HepG2 (cell line): ENCODE measurements around the gene MYL6. TPM values are rescaled to one million over a fixed set of nuclear protein-coding genes. Genes with fewer than 3 reads are reported as not detected.

Source experiments
- ATF1 ChIP-seq: IDR thresholded peaks from 2 replicates; pipeline ENCODE4 v1.6.1; 2016; ENCODE audit warnings: mild to moderate bottlenecking, control low read depth
- EED ChIP-seq: sonication (generic); formaldehyde crosslinking; IDR thresholded peaks from 2 replicates; pipeline ENCODE4 v1.5.0; 2020; ENCODE audit warnings: mild to moderate bottlenecking, missing genetic modification reagents
- KDM2A ChIP-seq: sonication (generic); formaldehyde crosslinking; IDR thresholded peaks from 2 replicates; pipeline ENCODE4 v1.4.0; 2020; ENCODE audit warnings: low read depth, missing genetic modification reagents, borderline replicate concordance
- MAFG ChIP-seq: sonication (generic); formaldehyde crosslinking; IDR thresholded peaks from 2 replicates; pipeline ENCODE4 v1.5.1; 2020; ENCODE audit warnings: mild to moderate bottlenecking, missing genetic modification reagents
- NR2F6 ChIP-seq, 2 experiments: IDR thresholded peaks; 2 replicates each; pipeline ENCODE4 v1.6.1; 2016; ENCODE audit warnings: antibody characterized with exemption in 1 of 2, mild to moderate bottlenecking in 1 of 2
- POLR2AphosphoS5 ChIP-seq: IDR thresholded peaks from 2 replicates; pipeline ENCODE4 v1.6.1; 2012; ENCODE audit warnings: low read depth, low read length
- RXRB ChIP-seq: IDR thresholded peaks from 2 replicates; pipeline ENCODE4 v1.6.1; 2016; ENCODE audit warnings: borderline replicate concordance, missing genetic modification reagents, missing compliant biosample characterization
- SALL1 ChIP-seq: sonication (generic); formaldehyde crosslinking; IDR thresholded peaks from 2 replicates; pipeline ENCODE4 v1.8.0; 2022; ENCODE audit warnings: mild to moderate bottlenecking, missing genetic modification reagents
- SNRNP70 ChIP-seq: fragments of 200-400 bp; formaldehyde crosslinking; IDR thresholded peaks from 2 replicates; pipeline ENCODE4 v1.6.1; 2017; ENCODE audit warnings: mild to moderate bottlenecking, low read depth, low read length, moderate library complexity
- SP1 ChIP-seq, 2 experiments: fragments of 450-650 bp in 1 of 2; sonication (generic) in 1 of 2; formaldehyde crosslinking in 1 of 2; IDR thresholded peaks; 2 replicates each; pipeline versions ENCODE4 v1.4.0 to v1.6.1; 2016 to 2020; ENCODE audit warnings: missing genetic modification reagents in 1 of 2
- ZNF251 ChIP-seq: sonication (generic); formaldehyde crosslinking; IDR thresholded peaks from 2 replicates; pipeline ENCODE4 v1.9.0; 2021; ENCODE audit warnings: mild to moderate bottlenecking, missing genetic modification reagents
- ZNF317 ChIP-seq: sonication (generic); formaldehyde crosslinking; IDR thresholded peaks from 2 replicates; pipeline ENCODE4 v1.5.0; 2020; ENCODE audit warnings: mild to moderate bottlenecking, missing genetic modification reagents
- ZNF33B ChIP-seq: sonication (generic); formaldehyde crosslinking; IDR thresholded peaks from 2 replicates; pipeline ENCODE4 v1.5.1; 2020; ENCODE audit warnings: mild to moderate bottlenecking, missing genetic modification reagents
- ZNF709 ChIP-seq: sonication (generic); formaldehyde crosslinking; IDR thresholded peaks from 2 replicates; pipeline ENCODE4 v1.5.0; 2020; ENCODE audit warnings: mild to moderate bottlenecking, missing genetic modification reagents
- polyA plus RNA-seq, 8 experiments: library from polyadenylated mRNA; depleted of rRNA in 3 of 8; stranded (reverse) in 7 of 8; unstranded in 1 of 8; fragments of >200 nt; fragmentation: Illumina TruSeq in 4 of 8; extraction: Trizol in 4 of 8; gene quantifications; 2 replicates each; pipeline versions ENCODE4 v1.2.1 to v1.2.3, GENCODE V29; 2011 to 2016; ENCODE audit warnings: low read depth in 4 of 8, missing spikeins in 1 of 8, mixed read lengths in 1 of 8; ENCODE audit not compliant: insufficient read depth in 1 of 8
- total RNA-seq, 5 experiments: library from RNA; depleted of rRNA; stranded (reverse); fragments of >200 nt; fragmentation: Illumina TruSeq; extraction: Trizol; gene quantifications; 2 replicates each; pipeline ENCODE4 v1.2.3, GENCODE V29; 2016; ENCODE audit warnings: low read depth in 1 of 5
- TF ChIP-seq, protein P1 (sequence below): IDR thresholded peaks from 2 replicates; pipeline ENCODE4 v1.6.1; 2016; ENCODE audit warnings: missing compliant biosample characterization, missing genetic modification reagents, borderline replicate concordance
- TF ChIP-seq, protein P2 (sequence below): sonication (generic); formaldehyde crosslinking; IDR thresholded peaks from 2 replicates; pipeline ENCODE4 v1.8.0; 2022; ENCODE audit warnings: missing genetic modification reagents, low read depth, mild to moderate bottlenecking, borderline replicate concordance
- TF ChIP-seq, protein P3 (sequence below): sonication (generic); formaldehyde crosslinking; IDR thresholded peaks from 2 replicates; pipeline ENCODE4 v1.8.0; 2022; ENCODE audit warnings: low read depth, missing genetic modification reagents
- TF ChIP-seq, protein P4 (sequence below): sonication (generic); formaldehyde crosslinking; IDR thresholded peaks from 2 replicates; pipeline ENCODE4 v1.4.0; 2020; ENCODE audit warnings: missing genetic modification reagents, low read depth, mild to moderate bottlenecking, borderline replicate concordance
- TF ChIP-seq, protein P5 (sequence below): sonication (generic); formaldehyde crosslinking; IDR thresholded peaks from 2 replicates; pipeline ENCODE4 v1.8.1; 2023; ENCODE audit warnings: mild to moderate bottlenecking, missing genetic modification reagents, borderline replicate concordance
- TF ChIP-seq, protein P6 (sequence below): conservative IDR thresholded peaks from 2 replicates; pipeline ENCODE4 v1.6.1; 2018; ENCODE audit warnings: missing genetic modification reagents
- TF ChIP-seq, protein P7 (sequence below): sonication (generic); formaldehyde crosslinking; IDR thresholded peaks from 2 replicates; pipeline ENCODE4 v1.4.0; 2020; ENCODE audit warnings: missing genetic modification reagents

The MYL6 gene
- total and polyA plus RNA-seq, 2 of the 13 experiments (the other 11 are each of a cell fraction or from before 2014, with no cell fraction given), result 1,127 to 1,192 TPM

DNA sequence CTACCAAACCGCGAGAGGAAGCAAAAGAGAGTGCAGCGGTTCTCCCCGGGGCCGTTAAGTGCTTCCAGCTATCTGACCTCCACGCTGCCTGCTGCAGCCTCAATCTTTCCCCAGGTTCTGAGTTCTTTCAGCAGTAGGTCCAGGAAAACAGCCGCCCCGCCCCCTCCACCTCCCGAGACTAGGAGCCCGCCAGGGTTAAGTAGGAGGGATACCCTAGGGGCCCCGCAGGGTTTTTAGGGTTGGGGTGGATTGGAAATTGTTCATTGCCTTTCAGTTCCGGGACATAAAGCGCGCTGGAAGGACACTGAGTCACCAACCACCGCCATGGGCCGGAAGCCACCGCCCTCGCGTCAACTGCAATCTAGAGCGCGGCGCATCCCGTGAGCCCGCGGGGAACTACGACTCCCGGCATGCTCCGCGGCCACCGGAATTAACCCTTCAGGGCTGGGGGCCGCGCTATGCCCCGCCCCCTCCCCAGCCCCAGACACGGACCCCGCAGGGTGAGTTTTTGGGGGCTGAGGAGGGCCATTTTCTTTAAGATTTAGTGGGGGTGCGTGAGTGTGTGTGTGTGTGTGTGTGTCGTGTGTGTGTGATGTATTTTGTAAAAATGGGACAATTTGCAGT is 5.9 kb upstream of the MYL6 start, which contains the start of gene MYL6B (continued):
- TF ChIP-seq, protein P1, sequence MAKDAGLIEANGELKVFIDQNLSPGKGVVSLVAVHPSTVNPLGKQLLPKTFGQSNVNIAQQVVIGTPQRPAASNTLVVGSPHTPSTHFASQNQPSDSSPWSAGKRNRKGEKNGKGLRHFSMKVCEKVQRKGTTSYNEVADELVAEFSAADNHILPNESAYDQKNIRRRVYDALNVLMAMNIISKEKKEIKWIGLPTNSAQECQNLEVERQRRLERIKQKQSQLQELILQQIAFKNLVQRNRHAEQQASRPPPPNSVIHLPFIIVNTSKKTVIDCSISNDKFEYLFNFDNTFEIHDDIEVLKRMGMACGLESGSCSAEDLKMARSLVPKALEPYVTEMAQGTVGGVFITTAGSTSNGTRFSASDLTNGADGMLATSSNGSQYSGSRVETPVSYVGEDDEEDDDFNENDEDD (CRISPR knock-in tag), result peak; percentile 61; the same call in 1 of the 2 replicates
- TF ChIP-seq ZNF33B (CRISPR knock-in tag) (no peak), SALL1 (CRISPR knock-in tag) (peak; percentile 69), SNRNP70 (no peak), ZNF251 (CRISPR knock-in tag) (no peak), MAFG (no peak), RXRB (peak; percentile 45), ZNF317 (CRISPR knock-in tag) (0 out of 2 replicates have a peak, but pooled peaks have one; percentile 1), ZNF709 (CRISPR knock-in tag) (no peak), KDM2A (CRISPR knock-in tag) (peak; percentile 80), NR2F6 (IDR thresholded peaks at IDR 0.05) (no peak), NR2F6 (CRISPR knock-in tag; IDR thresholded peaks at IDR 0.05) (peak; percentile 28; the same call in 1 of the 2 replicates), POLR2AphosphoS5 (peak; percentile 82; the same call in 1 of the 2 replicates), ATF1 (CRISPR knock-in tag) (peak; percentile 56; the same call in 1 of the 2 replicates), EED (no peak), SP1 (IDR thresholded peaks at IDR 0.05) (no peak), SP1 (CRISPR knock-in tag; IDR thresholded peaks at IDR 0.05) (peak; percentile 81)
- TF ChIP-seq, protein P2, sequence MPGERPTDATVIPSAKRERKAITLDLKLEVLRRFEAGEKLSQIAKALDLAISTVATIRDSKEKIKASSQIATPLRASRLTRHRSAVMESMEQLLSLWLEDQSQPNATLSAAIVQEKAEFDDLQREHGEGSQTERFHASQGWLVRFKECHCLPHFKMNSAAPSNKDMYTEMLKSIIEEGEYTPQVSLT (CRISPR knock-in tag), result no peak
- TF ChIP-seq, protein P3, sequence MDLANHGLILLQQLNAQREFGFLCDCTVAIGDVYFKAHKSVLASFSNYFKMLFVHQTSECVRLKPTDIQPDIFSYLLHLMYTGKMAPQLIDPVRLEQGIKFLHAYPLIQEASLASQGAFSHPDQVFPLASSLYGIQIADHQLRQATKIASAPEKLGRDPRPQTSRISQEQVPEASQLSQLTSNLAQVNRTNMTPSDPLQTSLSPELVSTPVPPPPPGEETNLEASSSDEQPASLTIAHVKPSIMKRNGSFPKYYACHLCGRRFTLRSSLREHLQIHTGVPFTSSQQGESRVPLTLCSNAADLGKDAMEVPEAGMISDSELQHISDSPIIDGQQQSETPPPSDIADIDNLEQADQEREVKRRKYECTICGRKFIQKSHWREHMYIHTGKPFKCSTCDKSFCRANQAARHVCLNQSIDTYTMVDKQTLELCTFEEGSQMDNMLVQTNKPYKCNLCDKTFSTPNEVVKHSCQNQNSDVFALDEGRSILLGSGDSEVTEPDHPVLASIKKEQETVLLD (CRISPR knock-in tag), result no peak
- TF ChIP-seq, protein P4, sequence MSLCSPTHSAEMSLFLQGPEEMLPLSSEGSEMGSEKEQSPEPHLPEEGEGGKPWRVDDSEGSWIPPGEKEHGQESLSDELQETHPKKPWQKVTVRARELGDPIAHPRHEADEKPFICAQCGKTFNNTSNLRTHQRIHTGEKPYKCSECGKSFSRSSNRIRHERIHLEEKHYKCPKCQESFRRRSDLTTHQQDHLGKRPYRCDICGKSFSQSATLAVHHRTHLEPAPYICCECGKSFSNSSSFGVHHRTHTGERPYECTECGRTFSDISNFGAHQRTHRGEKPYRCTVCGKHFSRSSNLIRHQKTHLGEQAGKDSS (CRISPR knock-in tag), result no peak
- TF ChIP-seq, protein P5, sequence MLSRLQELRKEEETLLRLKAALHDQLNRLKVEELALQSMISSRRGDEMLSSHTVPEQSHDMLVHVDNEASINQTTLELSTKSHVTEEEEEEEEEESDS (CRISPR knock-in tag), result no peak
- TF ChIP-seq, protein P6, sequence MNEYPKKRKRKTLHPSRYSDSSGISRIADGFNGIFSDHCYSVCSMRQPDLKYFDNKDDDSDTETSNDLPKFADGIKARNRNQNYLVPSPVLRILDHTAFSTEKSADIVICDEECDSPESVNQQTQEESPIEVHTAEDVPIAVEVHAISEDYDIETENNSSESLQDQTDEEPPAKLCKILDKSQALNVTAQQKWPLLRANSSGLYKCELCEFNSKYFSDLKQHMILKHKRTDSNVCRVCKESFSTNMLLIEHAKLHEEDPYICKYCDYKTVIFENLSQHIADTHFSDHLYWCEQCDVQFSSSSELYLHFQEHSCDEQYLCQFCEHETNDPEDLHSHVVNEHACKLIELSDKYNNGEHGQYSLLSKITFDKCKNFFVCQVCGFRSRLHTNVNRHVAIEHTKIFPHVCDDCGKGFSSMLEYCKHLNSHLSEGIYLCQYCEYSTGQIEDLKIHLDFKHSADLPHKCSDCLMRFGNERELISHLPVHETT (CRISPR knock-in tag), result peak; percentile 57; the same call in 1 of the 2 replicates
- TF ChIP-seq, protein P7, sequence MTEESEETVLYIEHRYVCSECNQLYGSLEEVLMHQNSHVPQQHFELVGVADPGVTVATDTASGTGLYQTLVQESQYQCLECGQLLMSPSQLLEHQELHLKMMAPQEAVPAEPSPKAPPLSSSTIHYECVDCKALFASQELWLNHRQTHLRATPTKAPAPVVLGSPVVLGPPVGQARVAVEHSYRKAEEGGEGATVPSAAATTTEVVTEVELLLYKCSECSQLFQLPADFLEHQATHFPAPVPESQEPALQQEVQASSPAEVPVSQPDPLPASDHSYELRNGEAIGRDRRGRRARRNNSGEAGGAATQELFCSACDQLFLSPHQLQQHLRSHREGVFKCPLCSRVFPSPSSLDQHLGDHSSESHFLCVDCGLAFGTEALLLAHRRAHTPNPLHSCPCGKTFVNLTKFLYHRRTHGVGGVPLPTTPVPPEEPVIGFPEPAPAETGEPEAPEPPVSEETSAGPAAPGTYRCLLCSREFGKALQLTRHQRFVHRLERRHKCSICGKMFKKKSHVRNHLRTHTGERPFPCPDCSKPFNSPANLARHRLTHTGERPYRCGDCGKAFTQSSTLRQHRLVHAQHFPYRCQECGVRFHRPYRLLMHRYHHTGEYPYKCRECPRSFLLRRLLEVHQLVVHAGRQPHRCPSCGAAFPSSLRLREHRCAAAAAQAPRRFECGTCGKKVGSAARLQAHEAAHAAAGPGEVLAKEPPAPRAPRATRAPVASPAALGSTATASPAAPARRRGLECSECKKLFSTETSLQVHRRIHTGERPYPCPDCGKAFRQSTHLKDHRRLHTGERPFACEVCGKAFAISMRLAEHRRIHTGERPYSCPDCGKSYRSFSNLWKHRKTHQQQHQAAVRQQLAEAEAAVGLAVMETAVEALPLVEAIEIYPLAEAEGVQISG (CRISPR knock-in tag), result peak; percentile 96
